NCI-H2196 (cell line): ENCODE data around the gene HMMR.
A peak's percentile ranks its signal among the peaks of the same experiment; 100 is the strongest.

Experiments used
- DNase-seq: peaks from one replicate; lab custom pipeline; 2025; ENCODE audit not compliant: unreplicated experiment; lab: John Stamatoyannopoulos, UW

HMMR gene

GRCh38 chr5:163456840-163457239 lies 3.6 kb upstream of the HMMR start:
- DNase-seq = no peak

- DNase-seq = no peak
Observed at GRCh38 chr5:163458778-163459385, 1.6 kb upstream of the HMMR start.

GRCh38 chr5:163459462-163459818 lies 992 bp upstream of the HMMR start:
- DNase-seq = no peak

GRCh38 chr5:163459819-163460561 lies 442 bp upstream of the HMMR start, which contains the start of gene NUDCD2:
Gene NUDCD2 (minus strand): TSS chr5:163460102. CDS start chr5:163460050, 52 bp downstream.
- DNase-seq = peak; percentile 99

GRCh38 chr5:163463063-163463435 lies 2.6 kb downstream of the HMMR start:
- no peak for DNase-seq

GRCh38 chr5:163467682-163468081 lies 7.2 kb downstream of the HMMR start:
- DNase-seq = no peak

GRCh38 chr5:163473635-163474243 lies 13.3 kb downstream of the HMMR start:
- no peak for DNase-seq

- no peak for DNase-seq
Observed at GRCh38 chr5:163475411-163475810, 15.0 kb downstream of the HMMR start.

- no peak for DNase-seq
Observed at GRCh38 chr5:163478126-163478981, 17.9 kb downstream of the HMMR start.

- no peak for DNase-seq
Observed at GRCh38 chr5:163478982-163479271, 18.5 kb downstream of the HMMR start.

GRCh38 chr5:163489055-163489744 lies 28.8 kb downstream of the HMMR start:
- DNase-seq = no peak

- no peak for DNase-seq
Observed at GRCh38 chr5:163489745-163490075, 29.3 kb downstream of the HMMR start.

- DNase-seq = no peak
Observed at GRCh38 chr5:163496286-163496685, 35.9 kb downstream of the HMMR start.

- DNase-seq = no peak
Observed at GRCh38 chr5:163497315-163497714, 36.9 kb downstream of the HMMR start.

- DNase-seq = no peak
Observed at GRCh38 chr5:163498886-163499285, 38.5 kb downstream of the HMMR start.

GRCh38 chr5:163502521-163502920 lies 42.1 kb downstream of the HMMR start:
- DNase-seq = no peak

GRCh38 chr5:163503106-163504078 lies 43.0 kb downstream of the HMMR start:
- DNase-seq = no peak

- no peak for DNase-seq
Observed at GRCh38 chr5:163504079-163504931, 43.9 kb downstream of the HMMR start.

- DNase-seq = no peak
Observed at GRCh38 chr5:163505049-163505367, 44.6 kb downstream of the HMMR start.
